Uterus (tissue), 2 donors: ENCODE data around the gene TCAF2.
"Not testable (repeated sequence)": the region's sequence is repeated elsewhere in the genome, so short reads cannot be mapped to it uniquely, and the experiment has no call there.

Experiments
- POLR2A ChIP-seq, 2 donors: fragments of 450-650 bp; IDR thresholded peaks; one replicate each; pipeline ENCODE4 v1.6.1; 2016; ENCODE audit warnings: antibody characterized with exemption in 2 of 2, mild to moderate bottlenecking in 1 of 2, moderate library complexity in 1 of 2
- TF ChIP-seq, protein P1 (sequence below), 4 experiments: fragments of 200-600 bp in 2 of 4; fragments of 450-650 bp in 2 of 4; sonication (generic) in 2 of 4; IDR thresholded peaks; one replicate each; pipeline ENCODE4 v1.5.1; 2016 to 2019; ENCODE audit warnings: antibody characterized with exemption in 4 of 4, mild to moderate bottlenecking in 2 of 4, moderate library complexity in 1 of 4

DNA sequence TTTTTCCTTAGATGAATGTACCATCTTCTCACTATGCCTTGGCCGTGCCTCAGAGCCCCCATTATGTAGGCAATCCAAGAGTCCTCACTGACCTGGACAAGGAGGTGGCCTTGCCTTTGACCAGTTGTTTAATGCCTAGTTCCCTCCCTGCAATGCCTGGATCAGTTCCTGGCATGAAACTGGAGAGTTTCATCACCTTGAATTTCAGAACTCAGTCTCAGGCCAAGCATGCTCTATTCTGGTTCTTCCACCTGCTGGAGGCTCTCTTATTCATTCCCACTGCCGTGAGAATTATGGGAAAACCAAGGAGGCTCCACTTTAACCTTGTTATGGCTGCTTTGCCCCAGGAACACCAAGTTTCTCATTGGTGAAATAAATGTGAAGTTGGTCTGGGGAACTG lies 17.2 kb upstream of the TCAF2 start:
- TF ChIP-seq, protein P1, sequence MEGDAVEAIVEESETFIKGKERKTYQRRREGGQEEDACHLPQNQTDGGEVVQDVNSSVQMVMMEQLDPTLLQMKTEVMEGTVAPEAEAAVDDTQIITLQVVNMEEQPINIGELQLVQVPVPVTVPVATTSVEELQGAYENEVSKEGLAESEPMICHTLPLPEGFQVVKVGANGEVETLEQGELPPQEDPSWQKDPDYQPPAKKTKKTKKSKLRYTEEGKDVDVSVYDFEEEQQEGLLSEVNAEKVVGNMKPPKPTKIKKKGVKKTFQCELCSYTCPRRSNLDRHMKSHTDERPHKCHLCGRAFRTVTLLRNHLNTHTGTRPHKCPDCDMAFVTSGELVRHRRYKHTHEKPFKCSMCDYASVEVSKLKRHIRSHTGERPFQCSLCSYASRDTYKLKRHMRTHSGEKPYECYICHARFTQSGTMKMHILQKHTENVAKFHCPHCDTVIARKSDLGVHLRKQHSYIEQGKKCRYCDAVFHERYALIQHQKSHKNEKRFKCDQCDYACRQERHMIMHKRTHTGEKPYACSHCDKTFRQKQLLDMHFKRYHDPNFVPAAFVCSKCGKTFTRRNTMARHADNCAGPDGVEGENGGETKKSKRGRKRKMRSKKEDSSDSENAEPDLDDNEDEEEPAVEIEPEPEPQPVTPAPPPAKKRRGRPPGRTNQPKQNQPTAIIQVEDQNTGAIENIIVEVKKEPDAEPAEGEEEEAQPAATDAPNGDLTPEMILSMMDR (IDR thresholded peaks at IDR 0.05), result not testable (repeated sequence)
- TF ChIP-seq POLR2A (IDR thresholded peaks at IDR 0.05), result not testable (repeated sequence)
